CD4-positive, alpha-beta memory T cell (primary cell): Measurements from ENCODE around the gene ABCB6. TPM values are rescaled to one million over a fixed set of nuclear protein-coding genes. Genes with fewer than 3 reads are reported as not detected.

Experiments used
- CTCF ChIA-PET: fragments of 350-600 bp; sonication (Branson Sonifier 250); formaldehyde crosslinking; loops from one replicate; lab custom pipeline; 2021; ENCODE audit warnings: inconsistent platforms; ENCODE audit not compliant: partially characterized antibody; lab: Charles Lee
- POLR2A ChIA-PET: fragments of 350-600 bp; sonication (Branson Sonifier 250); formaldehyde crosslinking; loops from one replicate; lab custom pipeline; 2021; ENCODE audit not compliant: partially characterized antibody; lab: Charles Lee
- DNase-seq, 5 donors: peaks; one replicate each; pipeline versions ENCODE4 v3.0.0 to v3.0.0-alpha.2; 2020 to 2022; ENCODE audit warnings: mixed read lengths in 1 of 5
- H3K27ac ChIP-seq: one replicate; pipeline ENCODE4 v1.7.0; 2013; ENCODE audit warnings: low read depth, low read length
- H3K27me3 ChIP-seq: 2 replicates; pipeline ENCODE4 v1.7.0; 2013; ENCODE audit warnings: mild to moderate bottlenecking, low read length, moderate library complexity; ENCODE audit not compliant: insufficient read depth
- H3K36me3 ChIP-seq: 2 replicates; pipeline ENCODE4 v1.7.0; 2013; ENCODE audit warnings: mild to moderate bottlenecking, low read length, moderate library complexity; ENCODE audit not compliant: insufficient read depth
- H3K4me1 ChIP-seq: 2 replicates; pipeline ENCODE4 v1.7.0; 2013; ENCODE audit warnings: mild to moderate bottlenecking, low read length, moderate library complexity; ENCODE audit not compliant: insufficient read depth
- H3K4me3 ChIP-seq, 2 donors: one replicate each; pipeline ENCODE4 v1.7.0; 2013; ENCODE audit warnings: low read length in 2 of 2, mild to moderate bottlenecking in 1 of 2
- H3K9me3 ChIP-seq, 2 donors: one replicate each; pipeline ENCODE4 v1.7.0; 2013; ENCODE audit warnings: low read length in 2 of 2, control low read depth in 1 of 2; ENCODE audit not compliant: control insufficient read depth in 1 of 2
- H3K27ac Mint-ChIP-seq, 7 donors: one replicate each; pipeline ENCODE4 v1.8.0; 2020 to 2021; ENCODE audit warnings: mixed read lengths in 7 of 7, mild to moderate bottlenecking in 6 of 7, inconsistent platforms in 3 of 7, moderate library complexity in 3 of 7
- H3K27me3 Mint-ChIP-seq, 2 donors: one replicate each; pipeline ENCODE4 v1.8.0; 2020 to 2021; ENCODE audit warnings: mixed read lengths in 2 of 2
- H3K36me3 Mint-ChIP-seq, 2 donors: one replicate each; pipeline ENCODE4 v1.8.0; 2020 to 2021; ENCODE audit warnings: mixed read lengths in 2 of 2, inconsistent platforms in 1 of 2, mild to moderate bottlenecking in 1 of 2
- H3K4me1 Mint-ChIP-seq, 4 donors: one replicate each; pipeline ENCODE4 v1.8.0; 2020 to 2021; ENCODE audit warnings: mixed read lengths in 4 of 4, mild to moderate bottlenecking in 1 of 4
- H3K4me3 Mint-ChIP-seq, 8 donors: one replicate each; pipeline ENCODE4 v1.8.0; 2020 to 2021; ENCODE audit warnings: mixed read lengths in 8 of 8, mild to moderate bottlenecking in 7 of 8, moderate library complexity in 6 of 8, inconsistent platforms in 3 of 8
- H3K9me3 Mint-ChIP-seq, 8 donors: one replicate each; pipeline ENCODE4 v1.8.0; 2020 to 2021; ENCODE audit warnings: mixed read lengths in 8 of 8, mild to moderate bottlenecking in 5 of 8, inconsistent platforms in 3 of 8, moderate library complexity in 1 of 8
- intact Hi-C: fragments of 100-400 bp; cut with micrococcal nuclease; formaldehyde crosslinking; loops from one replicate; pipeline ENCODE4 v1.15.1; 2023
- polyA plus RNA-seq, 2 donors: library from polyadenylated mRNA; unstranded; fragments of 300-500 nt; fragmentation: Illumina TruSeq; gene quantifications; one replicate each; pipeline ENCODE4 v1.2.3, GENCODE V29; 2021
- total RNA-seq, 2 experiments: library from RNA; stranded (reverse); gene quantifications; one replicate each; pipeline ENCODE4 v1.2.3, GENCODE V29; 2021

Gene ABCB6
- total and polyA plus RNA-seq, 4 experiments from 2014 or later, result 1.4 to 11.1 (median 7.5) TPM

GRCh38 chr2:219174146-219174545, 44.6 kb downstream of the ABCB6 start:
- CTCF ChIA-PET, result interaction anchor here (0.7 to 9.8 kb wide), 9 partner anchors 8 to 124 kb away, joined by 3 to 253 read pairs (median 30); partner anchors contain the start of genes ABCB6, DNAJB2, NHEJ1 and TUBA4A
- Mint-ChIP-seq H3K27me3 (no peaks in the 10 kb centered on the region), H3K4me1 (peaks cover 26 to 63% (median 43%) of the 10 kb centered on the region in 4 donors), H3K27ac (peak overlapping the region; percentile 20 to 96 (median 82)), H3K4me3 (peak overlapping the region in 6 of 8 donors; percentile 18 to 90 (median 48)), H3K9me3 (no peaks in the 10 kb centered on the region), H3K36me3 (peaks cover 15 to 61% of the 10 kb centered on the region in 2 donors)
- Histone ChIP-seq H3K27me3 (no peaks in the 10 kb centered on the region), H3K9me3 (no peaks in the 10 kb centered on the region), H3K27ac (peak overlapping the region; percentile 17), H3K4me1 (peaks cover 38% of the 10 kb centered on the region), H3K4me3 (no peak overlapping the region), H3K36me3 (peaks cover 36% of the 10 kb centered on the region)
- no peak for DNase-seq
- intact Hi-C loops, result no loop called here
- POLR2A ChIA-PET, result interaction anchor here (1.8 to 9.5 kb wide), 6 partner anchors 12 to 121 kb away, joined by 7 to 424 read pairs (median 58); partner anchors contain the start of genes ABCB6, ANKZF1, ATG9A and NHEJ1

- no peak overlapping the region for H3K27ac ChIP-seq
- no peak overlapping the region for H3K4me3 Mint-ChIP-seq
- ChIA-PET POLR2A (interaction anchor here (1.8 to 9.5 kb wide), 6 partner anchors 11 to 81 kb away, joined by 7 to 424 read pairs (median 54); partner anchors contain the start of genes ABCB6, ANKZF1, ATG9A and NHEJ1), CTCF (interaction anchor here (0.7 to 9.8 kb wide), 7 partner anchors 9 to 125 kb away, joined by 3 to 253 read pairs (median 43); partner anchors contain the start of genes ABCB6, DNAJB2, NHEJ1 and ZFAND2B)
- H3K4me1 ChIP-seq, result peaks cover 31% of the 10 kb centered on the region
- peaks cover 20 to 56% (median 38%) of the 10 kb centered on the region in 4 donors for H3K4me1 Mint-ChIP-seq
- peaks cover 15 to 54% of the 10 kb centered on the region in 2 donors for H3K36me3 Mint-ChIP-seq
- H3K27me3 ChIP-seq, result no peaks in the 10 kb centered on the region
- H3K4me3 ChIP-seq, result no peak overlapping the region
- no peak for DNase-seq
- no peaks in the 10 kb centered on the region for H3K9me3 ChIP-seq
- no peaks in the 10 kb centered on the region for H3K27me3 Mint-ChIP-seq
- H3K36me3 ChIP-seq, result peaks cover 36% of the 10 kb centered on the region
- intact Hi-C loops, result no loop called here
- H3K27ac Mint-ChIP-seq, result peak overlapping the region in 2 of 7 donors; percentile 64 to 72
- no peaks in the 10 kb centered on the region for H3K9me3 Mint-ChIP-seq
Measured at GRCh38 chr2:219173176-219173575, 45.6 kb downstream of the ABCB6 start.

GRCh38 chr2:219172231-219173154, 46.3 kb downstream of the ABCB6 start:
- no peaks in the 10 kb centered on the region for H3K27me3 ChIP-seq
- H3K36me3 ChIP-seq, result peaks cover 36% of the 10 kb centered on the region
- intact Hi-C loops, result no loop called here
- Mint-ChIP-seq H3K9me3 (no peaks in the 10 kb centered on the region), H3K4me1 (peaks cover 18 to 52% (median 36%) of the 10 kb centered on the region in 4 donors), H3K36me3 (peaks cover 15 to 50% of the 10 kb centered on the region in 2 donors), H3K27ac (peak overlapping the region in 6 of 7 donors; percentile 29 to 88 (median 56)), H3K27me3 (no peaks in the 10 kb centered on the region), H3K4me3 (no peak overlapping the region)
- no peak for DNase-seq
- H3K9me3 ChIP-seq, result no peaks in the 10 kb centered on the region
- H3K4me3 ChIP-seq, result no peak overlapping the region
- H3K4me1 ChIP-seq, result peaks cover 31% of the 10 kb centered on the region
- ChIA-PET CTCF (interaction anchor here (1.0 to 9.8 kb wide), 12 partner anchors 9 to 144 kb away, joined by 3 to 253 read pairs (median 16); partner anchors contain the start of genes ABCB6, ANKZF1, ATG9A and DNAJB2), POLR2A (interaction anchor here (1.5 to 9.5 kb wide), 7 partner anchors 12 to 107 kb away, joined by 3 to 424 read pairs (median 8); partner anchors contain the start of genes ABCB6, ANKZF1, ATG9A and DNAJB2)
- H3K27ac ChIP-seq, result no peak overlapping the region

- DNase-seq, result peak; percentile 39 to 58 (median 49)
- Mint-ChIP-seq H3K9me3 (no peaks in the 10 kb centered on the region), H3K4me1 (peaks cover 15 to 46% (median 31%) of the 10 kb centered on the region in 4 donors), H3K27me3 (no peaks in the 10 kb centered on the region), H3K4me3 (peak overlapping the region in 1 of 8 donors; percentile 25), H3K27ac (peak overlapping the region; percentile 35 to 91 (median 75)), H3K36me3 (peaks cover 18 to 47% of the 10 kb centered on the region in 2 donors)
- H3K9me3 ChIP-seq, result no peaks in the 10 kb centered on the region
- no peak overlapping the region for H3K4me3 ChIP-seq
- peaks cover 36% of the 10 kb centered on the region for H3K36me3 ChIP-seq
- H3K27ac ChIP-seq, result no peak overlapping the region
- ChIA-PET CTCF (interaction anchor here (0.6 to 9.8 kb wide), 18 partner anchors 8 to 717 kb away, joined by 3 to 253 read pairs (median 8); partner anchors contain the start of genes ABCB6, ANKZF1, ATG9A and DNAJB2), POLR2A (interaction anchor here (1.1 to 9.5 kb wide), 11 partner anchors 10 to 124 kb away, joined by 3 to 424 read pairs (median 7); partner anchors contain the start of genes ABCB6, ANKZF1, ATG9A and DNAJB2)
- peaks cover 31% of the 10 kb centered on the region for H3K4me1 ChIP-seq
- intact Hi-C loops, result loop anchor here (1.0 to 2.0 kb wide), 4 partner anchors 11 to 127 kb away; partner anchors contain the start of genes ABCB6 and NHEJ1
- no peaks in the 10 kb centered on the region for H3K27me3 ChIP-seq
Measured at GRCh38 chr2:219171231-219171651, 47.5 kb downstream of the ABCB6 start.

- H3K4me1 Mint-ChIP-seq, result peaks cover 15 to 36% (median 22%) of the 10 kb centered on the region in 4 donors
- Histone ChIP-seq H3K27ac (no peak within 1 kb of the TSS), H3K27me3 (no peaks in the 10 kb centered on the region), H3K4me3 (no peak within 1 kb of the TSS), H3K36me3 (peaks cover 36% of the 10 kb centered on the region), H3K4me1 (peaks cover 20% of the 10 kb centered on the region), H3K9me3 (no peaks in the 10 kb centered on the region)
- ChIA-PET CTCF (interaction anchor here (0.8 to 9.8 kb wide), 16 partner anchors 8 to 131 kb away, joined by 3 to 253 read pairs (median 8); partner anchors contain the start of genes ABCB6, ANKZF1, ATG9A and DNAJB2), POLR2A (interaction anchor here (0.6 to 9.5 kb wide), 6 partner anchors 10 to 114 kb away, joined by 3 to 424 read pairs (median 6); partner anchors contain the start of genes ABCB6, NHEJ1, TUBA4B and ZFAND2B)
- no peaks in the 10 kb centered on the region for H3K27me3 Mint-ChIP-seq
- no peak within 1 kb of the TSS for H3K4me3 Mint-ChIP-seq
- H3K36me3 Mint-ChIP-seq, result peaks cover 18 to 38% of the 10 kb centered on the region in 2 donors
- no peaks in the 10 kb centered on the region for H3K9me3 Mint-ChIP-seq
- no peak for DNase-seq
- H3K27ac Mint-ChIP-seq, result peak within 1 kb of the TSS in 1 of 7 donors; percentile 35
- intact Hi-C loops, result loop anchor here (2.0 kb wide), 1 partner anchor 49 kb away; the partner anchor contains the start of gene ABCB6
Measured at GRCh38 chr2:219169930-219170654, 48.7 kb downstream of the ABCB6 start, which contains the start of gene SLC23A3. Gene SLC23A3 (minus strand): TSS chr2:219170029. CDS start chr2:219169984, 45 bp downstream.

- Histone ChIP-seq H3K9me3 (no peaks in the 10 kb centered on the region), H3K4me3 (no peak overlapping the region), H3K36me3 (peaks cover 24% of the 10 kb centered on the region), H3K4me1 (peaks cover 8% of the 10 kb centered on the region), H3K27ac (no peak overlapping the region), H3K27me3 (no peaks in the 10 kb centered on the region)
- no peak for DNase-seq
- Mint-ChIP-seq H3K4me3 (no peak overlapping the region), H3K4me1 (peaks cover 5 to 26% (median 12%) of the 10 kb centered on the region in 4 donors), H3K27me3 (no peaks in the 10 kb centered on the region), H3K27ac (no peak overlapping the region), H3K36me3 (peaks cover 9 to 29% of the 10 kb centered on the region in 2 donors), H3K9me3 (no peaks in the 10 kb centered on the region)
- intact Hi-C loops, result no loop called here
- POLR2A ChIA-PET, result interaction anchor here (1.5 to 9.5 kb wide), 2 partner anchors 35 to 44 kb away, joined by 4 to 424 read pairs; partner anchors contain the start of genes ABCB6 and ZFAND2B
- CTCF ChIA-PET, result interaction anchor here (3.1 to 9.8 kb wide), 3 partner anchors 44 to 126 kb away, joined by 8 to 253 read pairs (median 50); partner anchors contain the start of genes ABCB6 and ZFAND2B
Measured at GRCh38 chr2:219168932-219169331, 49.8 kb downstream of the ABCB6 start.
